ENCODE measurements around the gene WFDC5. TPM values are rescaled to one million over a fixed set of nuclear protein-coding genes. Genes with fewer than 3 reads are reported as not detected.

WFDC5 gene
- total and polyA plus RNA-seq, 8 donors = 3.7 TPM; not detected in 7

GRCh38 chr20:45085289-45085688, 29.7 kb downstream of the WFDC5 start:
- Histone ChIP-seq H3K4me3 (no peak overlapping the region), H3K27ac (no peak overlapping the region), H3K4me1 (no peaks in the 10 kb centered on the region), H3K27me3 (no peaks in the 10 kb centered on the region), H3K36me3 (peaks cover 6 to 44% (median 30%) of the 10 kb centered on the region in 4 donors), H3K9me3 (peaks cover 4 to 14% (median 9%) of the 10 kb centered on the region in 4 donors)
- TF ChIP-seq POLR2AphosphoS5 (IDR thresholded peaks at IDR 0.05) = no peak
- TF ChIP-seq, protein P1, sequence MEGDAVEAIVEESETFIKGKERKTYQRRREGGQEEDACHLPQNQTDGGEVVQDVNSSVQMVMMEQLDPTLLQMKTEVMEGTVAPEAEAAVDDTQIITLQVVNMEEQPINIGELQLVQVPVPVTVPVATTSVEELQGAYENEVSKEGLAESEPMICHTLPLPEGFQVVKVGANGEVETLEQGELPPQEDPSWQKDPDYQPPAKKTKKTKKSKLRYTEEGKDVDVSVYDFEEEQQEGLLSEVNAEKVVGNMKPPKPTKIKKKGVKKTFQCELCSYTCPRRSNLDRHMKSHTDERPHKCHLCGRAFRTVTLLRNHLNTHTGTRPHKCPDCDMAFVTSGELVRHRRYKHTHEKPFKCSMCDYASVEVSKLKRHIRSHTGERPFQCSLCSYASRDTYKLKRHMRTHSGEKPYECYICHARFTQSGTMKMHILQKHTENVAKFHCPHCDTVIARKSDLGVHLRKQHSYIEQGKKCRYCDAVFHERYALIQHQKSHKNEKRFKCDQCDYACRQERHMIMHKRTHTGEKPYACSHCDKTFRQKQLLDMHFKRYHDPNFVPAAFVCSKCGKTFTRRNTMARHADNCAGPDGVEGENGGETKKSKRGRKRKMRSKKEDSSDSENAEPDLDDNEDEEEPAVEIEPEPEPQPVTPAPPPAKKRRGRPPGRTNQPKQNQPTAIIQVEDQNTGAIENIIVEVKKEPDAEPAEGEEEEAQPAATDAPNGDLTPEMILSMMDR (IDR thresholded peaks at IDR 0.05) = no peak
- TF ChIP-seq POLR2A (IDR thresholded peaks at IDR 0.05) = no peak
- no peak for TF ChIP-seq EP300 (IDR thresholded peaks at IDR 0.05)
- intact Hi-C loops (cut with DNase I; ENCODE audit: low total_unique reads) = no loop called here
- no peak for DNase-seq
- WGBS, 5 donors = 64 to 84% (median 78%) methylated on average over 2 of the region's 2 CpGs

DNA sequence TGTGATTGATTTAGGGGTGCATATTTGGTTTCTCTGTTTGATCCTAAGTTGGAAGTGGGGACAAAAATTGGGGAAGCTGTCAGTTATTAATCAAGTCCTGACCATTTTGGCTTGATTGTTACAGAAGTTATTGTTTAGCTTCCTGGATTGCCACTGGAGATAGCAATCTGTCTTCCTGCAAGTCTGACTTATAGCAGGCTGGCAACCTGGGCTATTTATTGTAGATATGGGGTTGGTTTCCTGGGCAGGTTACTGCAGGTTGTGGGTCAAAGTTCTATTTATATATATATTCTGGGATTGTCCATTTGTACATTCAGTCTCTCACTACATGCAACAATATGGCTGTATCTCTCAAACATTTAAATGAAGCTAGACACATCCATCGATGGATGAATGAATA, 31.8 kb downstream of the WFDC5 start:
- intact Hi-C loops (cut with DNase I; ENCODE audit: low total_unique reads) = no loop called here
- H3K27me3 ChIP-seq = no peaks in the 10 kb centered on the region
- peaks cover 4 to 14% (median 9%) of the 10 kb centered on the region in 4 donors for H3K9me3 ChIP-seq
- WGBS, 5 donors = 87 to 100% (median 95%) methylated on average over 1 of the region's 1 CpG
- H3K36me3 ChIP-seq = peaks cover 6 to 63% (median 51%) of the 10 kb centered on the region in 4 donors
- H3K4me3 ChIP-seq = no peak overlapping the region
- TF ChIP-seq, protein P1 (IDR thresholded peaks at IDR 0.05) = no peak
- TF ChIP-seq POLR2A (IDR thresholded peaks at IDR 0.05) (no peak), POLR2AphosphoS5 (IDR thresholded peaks at IDR 0.05) (no peak), EP300 (IDR thresholded peaks at IDR 0.05) (no peak)
- no peak for DNase-seq
- H3K4me1 ChIP-seq = no peaks in the 10 kb centered on the region
- H3K27ac ChIP-seq = no peak overlapping the region

- Histone ChIP-seq H3K9me3 (peaks cover 4 to 14% (median 9%) of the 10 kb centered on the region in 4 donors), H3K36me3 (peaks cover 9 to 70% (median 58%) of the 10 kb centered on the region in 4 donors), H3K4me1 (no peaks in the 10 kb centered on the region), H3K4me3 (no peak overlapping the region), H3K27me3 (no peaks in the 10 kb centered on the region), H3K27ac (no peak overlapping the region)
- TF ChIP-seq EP300 (IDR thresholded peaks at IDR 0.05) = no peak
- TF ChIP-seq POLR2A (IDR thresholded peaks at IDR 0.05) = no peak
- TF ChIP-seq, protein P1 (IDR thresholded peaks at IDR 0.05) = no peak
- TF ChIP-seq POLR2AphosphoS5 (IDR thresholded peaks at IDR 0.05) = no peak
- WGBS, 5 donors = 93 to 100% (median 99%) methylated on average over 3 of the region's 3 CpGs
- intact Hi-C loops (cut with DNase I; ENCODE audit: low total_unique reads) = no loop called here
- DNase-seq = no peak
Measured at GRCh38 chr20:45082468-45082867, 32.5 kb downstream of the WFDC5 start.

GRCh38 chr20:45080867-45081624, 33.9 kb downstream of the WFDC5 start:
- H3K36me3 ChIP-seq = peaks cover 19 to 80% (median 70%) of the 10 kb centered on the region in 4 donors
- intact Hi-C loops (cut with DNase I; ENCODE audit: low total_unique reads) = no loop called here
- H3K4me3 ChIP-seq = no peak overlapping the region
- no peaks in the 10 kb centered on the region for H3K27me3 ChIP-seq
- no peak for TF ChIP-seq EP300 (IDR thresholded peaks at IDR 0.05)
- TF ChIP-seq, protein P1 (IDR thresholded peaks at IDR 0.05) = peak in 1 of 7 experiments; percentile 12
- DNase-seq = no peak
- no peaks in the 10 kb centered on the region for H3K4me1 ChIP-seq
- WGBS, 5 donors = 73 to 80% (median 79%) methylated on average over 5 of the region's 5 CpGs
- no peak overlapping the region for H3K27ac ChIP-seq
- peaks cover 4 to 14% (median 9%) of the 10 kb centered on the region in 4 donors for H3K9me3 ChIP-seq
